Measurements from ENCODE around the gene SLC9A6.

GRCh38 chrX:135982860-135983259 is 2.4 kb upstream of the SLC9A6 start:
- TF ChIP-seq POLR2A (IDR thresholded peaks at IDR 0.05; ENCODE audit: low read depth, low read length) (no peak), CTCF (IDR thresholded peaks at IDR 0.05 in 2 of 3, conservative IDR thresholded peaks at IDR 0.05 in 1 of 3; ENCODE audit: control insufficient read depth in 2 of 3, extremely low read depth in 1 of 3, insufficient read depth in 1 of 3, low read depth in 3 of 3, low read length in 3 of 3) (no peak), ZSCAN29 (IDR thresholded peaks at IDR 0.05) (no peak), NFIC (IDR thresholded peaks at IDR 0.05; ENCODE audit: low read depth, low read length) (no peak), SIN3A (IDR thresholded peaks at IDR 0.05; ENCODE audit: low read depth, low read length) (no peak), ESRRA (IDR thresholded peaks at IDR 0.05; ENCODE audit: low read length) (no peak), ZNF217 (IDR thresholded peaks at IDR 0.05) (no peak), TARDBP (IDR thresholded peaks at IDR 0.05; ENCODE audit: borderline replicate concordance) (no peak), RCOR1 (conservative IDR thresholded peaks at IDR 0.05; ENCODE audit: low read depth, low read length) (no peak), TCF7 (IDR thresholded peaks at IDR 0.05; ENCODE audit: borderline replicate concordance) (no peak), EP300 (IDR thresholded peaks at IDR 0.05; ENCODE audit: borderline replicate concordance in 1 of 2, control insufficient read depth in 1 of 2, low read depth in 2 of 2, low read length in 2 of 2) (no peak), ETV6 (conservative IDR thresholded peaks at IDR 0.05 in 1 of 2, IDR thresholded peaks at IDR 0.05 in 1 of 2; ENCODE audit: borderline replicate concordance in 1 of 2, low read depth in 1 of 2) (no peak), POLR2AphosphoS5 (IDR thresholded peaks at IDR 0.05; ENCODE audit: low read length) (no peak)
- TF ChIP-seq, protein P1, sequence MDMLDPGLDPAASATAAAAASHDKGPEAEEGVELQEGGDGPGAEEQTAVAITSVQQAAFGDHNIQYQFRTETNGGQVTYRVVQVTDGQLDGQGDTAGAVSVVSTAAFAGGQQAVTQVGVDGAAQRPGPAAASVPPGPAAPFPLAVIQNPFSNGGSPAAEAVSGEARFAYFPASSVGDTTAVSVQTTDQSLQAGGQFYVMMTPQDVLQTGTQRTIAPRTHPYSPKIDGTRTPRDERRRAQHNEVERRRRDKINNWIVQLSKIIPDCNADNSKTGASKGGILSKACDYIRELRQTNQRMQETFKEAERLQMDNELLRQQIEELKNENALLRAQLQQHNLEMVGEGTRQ (IDR thresholded peaks at IDR 0.05; ENCODE audit: borderline replicate concordance, low read depth, low read length) = no peak

Data from GM12878 (cell line).